GM18511 (cell line): ENCODE results near the gene BBS9.

Experiments used
- ATAC-seq: cut with Tn5 transposase; IDR thresholded peaks from one replicate; pipeline ENCODE4 v1.9.1; 2021; ENCODE audit warnings: mild to moderate bottlenecking, moderate library complexity; ENCODE audit not compliant: unreplicated experiment

BBS9 gene

DNA sequence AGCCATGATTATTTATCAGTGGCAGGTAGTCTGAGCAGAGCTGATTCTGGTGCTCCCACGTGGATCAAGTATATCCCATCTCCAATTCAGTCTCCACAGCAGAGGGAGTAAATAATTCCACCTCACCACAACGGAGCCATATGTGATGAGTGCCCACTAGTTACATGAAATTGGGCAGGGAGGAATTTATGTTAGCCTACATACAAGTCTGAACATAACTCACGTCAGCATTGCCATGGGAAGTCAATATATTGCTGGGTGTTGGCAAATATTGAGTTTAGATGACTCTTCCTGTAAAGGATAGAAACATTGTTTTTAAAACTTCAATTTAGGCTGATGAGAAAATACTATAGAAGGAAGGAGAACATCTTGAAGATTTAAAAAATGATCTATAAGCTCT lies 507.0 kb downstream of the BBS9 start:
- ATAC-seq, result no peak

DNA sequence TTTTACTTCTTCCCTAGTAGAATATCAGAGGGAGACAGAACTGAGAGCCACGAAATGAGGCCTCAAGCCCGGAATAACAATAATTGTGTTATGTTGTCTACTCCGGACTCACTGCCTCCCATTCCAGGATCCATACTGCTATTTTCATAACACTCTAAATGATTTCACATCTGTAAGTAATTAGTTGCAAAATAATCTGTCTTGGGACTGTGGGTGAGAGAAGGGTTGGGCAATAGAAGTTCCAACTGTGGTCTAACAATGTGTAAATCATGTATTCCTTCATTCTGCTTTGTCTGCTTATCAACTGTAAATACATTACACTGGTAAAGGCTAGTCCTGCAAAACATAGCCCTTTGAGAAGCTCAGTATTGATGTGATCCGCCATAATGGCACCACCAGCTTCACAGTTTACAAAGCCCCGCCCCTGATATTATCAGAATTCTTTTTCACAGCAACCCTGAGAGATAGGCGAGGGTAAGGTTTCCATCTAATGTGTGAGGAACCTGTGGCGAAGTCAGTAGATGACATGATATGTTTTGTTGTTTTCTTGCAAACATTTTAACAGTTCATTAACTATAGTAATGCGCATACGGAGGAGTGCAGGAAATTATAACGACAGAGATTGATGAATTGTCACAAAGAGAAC lies 510.3 kb downstream of the BBS9 start:
- no peak for ATAC-seq

DNA sequence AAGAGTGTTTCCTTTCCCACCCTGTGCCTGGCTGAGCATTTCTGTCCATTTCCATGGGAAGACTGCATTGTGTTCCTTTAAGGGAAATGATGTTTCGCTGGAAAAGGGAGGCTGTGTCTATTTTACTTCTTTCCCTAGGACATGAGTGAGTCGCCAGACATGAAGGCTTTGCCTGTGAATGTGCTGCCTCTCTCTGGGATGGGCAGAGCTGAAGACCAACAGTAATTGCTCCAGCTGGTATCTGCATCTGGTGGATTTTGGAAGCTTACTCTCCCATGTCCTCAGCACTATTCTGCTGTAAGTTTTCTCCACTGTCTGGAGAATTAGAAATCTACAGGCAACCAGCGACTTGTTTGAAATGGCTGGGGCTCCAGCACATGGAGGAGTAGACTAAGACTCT lies 511.4 kb downstream of the BBS9 start:
- no peak for ATAC-seq

DNA sequence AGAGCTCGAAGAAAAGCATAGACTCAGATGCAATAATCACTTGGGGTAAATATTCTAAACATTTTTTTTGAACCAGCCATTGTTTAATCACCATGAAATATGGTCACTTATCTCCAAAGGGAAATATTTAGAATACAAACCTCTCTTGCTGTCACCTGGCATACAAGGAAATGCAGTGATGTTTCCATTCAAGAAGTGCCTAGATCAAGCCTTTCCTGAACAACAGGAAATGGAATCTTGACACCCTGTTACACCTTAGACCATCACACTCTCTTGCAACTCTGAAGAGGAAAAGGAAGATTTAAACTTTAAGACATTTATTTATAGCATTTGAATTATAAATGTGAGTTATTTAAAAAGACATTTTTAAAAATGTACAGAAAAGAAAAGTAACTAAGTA lies 512.9 kb downstream of the BBS9 start:
- ATAC-seq, result no peak

DNA sequence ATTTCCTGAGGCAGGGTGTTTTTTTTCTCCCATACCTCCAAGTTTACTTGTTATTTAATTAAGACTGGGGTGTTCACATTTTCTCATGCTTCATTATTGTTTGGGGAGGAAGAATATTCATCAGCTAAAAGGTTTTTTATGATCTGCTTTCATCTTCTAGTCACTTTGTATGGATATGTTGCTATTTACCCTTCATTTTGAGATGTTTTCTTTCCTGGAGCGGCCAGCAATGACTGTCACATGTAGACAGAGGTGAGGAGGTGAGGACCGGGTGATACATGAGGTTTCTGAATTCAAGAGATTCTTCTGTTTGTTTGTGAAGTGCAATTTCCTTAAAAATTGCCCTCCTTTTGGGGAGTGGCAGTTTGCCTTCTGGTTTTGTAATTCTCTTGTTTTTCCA lies 514.2 kb downstream of the BBS9 start:
- no peak for ATAC-seq

DNA sequence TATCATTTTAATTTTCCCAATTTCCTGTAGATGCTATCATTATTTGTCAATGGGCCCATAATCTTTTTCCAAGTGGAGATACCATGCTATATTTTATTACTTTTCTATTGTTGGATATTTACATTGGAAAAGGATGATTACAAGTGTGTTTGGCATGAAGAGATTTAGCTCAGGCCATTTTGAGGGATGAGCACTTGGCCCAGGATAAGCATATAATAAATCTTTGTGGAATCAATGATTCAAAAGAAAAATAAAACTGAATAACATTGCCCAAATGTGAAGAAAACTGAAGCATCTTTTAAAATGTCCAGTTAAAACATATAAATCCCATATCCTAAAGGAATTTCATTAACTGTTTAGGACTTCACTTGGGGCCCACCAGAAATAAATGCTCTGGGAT lies 515.1 kb downstream of the BBS9 start:
- ATAC-seq, result no peak

DNA sequence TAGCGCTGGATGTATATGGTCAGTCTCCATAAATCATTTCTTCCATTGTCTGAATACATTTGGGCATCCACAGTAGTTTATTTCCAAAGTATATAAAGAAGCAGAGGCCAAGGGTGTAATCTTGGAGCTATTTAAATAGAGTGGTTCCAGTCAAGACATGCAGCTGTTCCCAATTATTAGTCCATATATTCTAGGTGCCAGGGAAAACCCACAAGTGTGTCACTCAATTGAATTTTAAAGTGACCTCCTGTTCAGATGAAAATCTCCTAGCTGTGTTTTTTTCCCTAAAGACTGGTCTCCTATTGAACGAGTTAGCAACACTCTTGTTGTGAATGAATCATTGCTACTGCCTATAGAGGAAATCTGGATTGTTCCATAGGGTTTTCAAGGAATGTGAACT lies 515.7 kb downstream of the BBS9 start:
- ATAC-seq, result no peak

DNA sequence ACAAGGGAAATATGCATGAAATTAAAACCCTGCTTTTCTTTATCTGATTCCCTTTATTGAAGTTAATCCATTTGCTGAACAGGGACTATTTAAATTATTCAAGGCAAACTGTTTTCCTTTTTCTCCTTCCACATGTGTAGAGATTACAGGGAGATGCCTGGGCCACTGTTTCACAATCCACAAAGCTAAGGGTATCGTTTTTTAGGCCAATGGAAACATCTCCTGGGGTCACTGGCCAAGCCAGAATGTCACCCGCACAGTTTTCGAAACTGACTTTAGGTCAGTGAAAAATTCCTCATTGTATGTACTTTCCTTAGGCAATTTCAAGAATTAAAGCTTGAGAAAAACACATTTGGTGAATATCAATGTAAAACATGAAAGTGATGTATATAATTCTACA lies 516.8 kb downstream of the BBS9 start:
- no peak for ATAC-seq

DNA sequence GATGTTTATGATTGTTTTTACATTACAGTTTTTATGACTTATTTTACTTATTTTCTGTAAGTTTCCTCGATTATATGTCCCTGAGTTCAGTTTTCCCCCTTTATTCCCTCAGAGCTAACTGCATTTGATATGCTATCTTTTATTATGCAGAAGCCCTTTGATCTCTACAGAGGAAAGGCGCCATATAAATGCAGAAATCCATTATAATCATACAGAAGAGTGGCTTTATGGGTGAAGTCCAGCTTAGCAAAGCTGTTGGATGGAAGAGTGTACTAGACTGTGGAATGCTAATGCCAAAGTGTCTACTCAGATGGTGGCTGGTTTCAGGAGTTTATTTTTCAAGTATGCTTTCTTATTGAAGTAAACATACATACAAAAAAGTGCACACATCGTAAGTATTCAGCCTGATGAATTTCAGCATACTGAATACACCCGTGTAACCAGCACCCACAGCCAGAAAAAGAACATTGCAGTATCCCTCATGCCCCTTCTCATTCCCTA lies 517.6 kb downstream of the BBS9 start:
- ATAC-seq, result no peak

DNA sequence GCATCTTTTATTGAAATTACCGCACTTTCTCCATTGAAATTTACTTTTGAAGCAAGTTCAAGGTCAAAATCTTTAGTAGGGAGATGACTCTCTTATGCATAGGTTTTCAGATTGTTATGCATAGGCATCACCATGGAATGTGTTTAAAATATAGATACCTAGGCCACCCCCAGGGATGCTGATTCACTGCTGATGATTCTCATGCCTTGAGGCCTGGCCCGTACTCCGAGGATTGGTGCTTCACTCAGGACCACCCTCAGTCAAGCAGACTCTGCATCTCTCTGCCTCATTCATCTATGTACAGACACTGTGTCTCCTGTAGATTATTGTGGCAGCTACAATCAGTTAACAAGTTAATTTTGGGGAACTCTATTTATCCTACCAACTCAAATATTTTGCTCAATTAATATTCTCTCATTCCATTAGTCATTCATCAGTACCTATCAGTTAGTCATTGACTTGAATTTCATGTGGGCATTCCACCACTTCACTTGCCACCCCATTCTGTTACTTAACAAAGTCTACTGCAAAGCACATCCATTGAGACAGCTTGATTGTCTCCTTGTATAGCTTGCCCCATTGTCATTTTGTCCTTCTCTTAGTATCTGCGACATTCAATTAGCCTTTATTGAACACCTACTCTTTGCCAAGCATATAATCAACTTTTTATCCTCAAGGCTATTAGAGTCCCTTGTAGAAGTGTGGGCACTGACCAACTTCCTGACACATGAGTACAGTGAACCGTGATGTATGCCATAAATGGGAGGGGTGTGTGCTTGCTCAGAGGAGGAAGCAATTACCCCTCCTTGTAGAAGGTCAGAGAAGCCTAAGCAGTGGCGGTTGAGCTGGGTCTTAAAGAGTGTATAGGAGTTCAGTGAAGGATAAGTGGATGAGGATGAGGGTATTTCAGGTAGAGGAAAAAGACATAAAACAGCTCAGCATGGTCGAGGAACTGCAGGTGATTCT lies 520.4 kb downstream of the BBS9 start:
- ATAC-seq, result no peak

DNA sequence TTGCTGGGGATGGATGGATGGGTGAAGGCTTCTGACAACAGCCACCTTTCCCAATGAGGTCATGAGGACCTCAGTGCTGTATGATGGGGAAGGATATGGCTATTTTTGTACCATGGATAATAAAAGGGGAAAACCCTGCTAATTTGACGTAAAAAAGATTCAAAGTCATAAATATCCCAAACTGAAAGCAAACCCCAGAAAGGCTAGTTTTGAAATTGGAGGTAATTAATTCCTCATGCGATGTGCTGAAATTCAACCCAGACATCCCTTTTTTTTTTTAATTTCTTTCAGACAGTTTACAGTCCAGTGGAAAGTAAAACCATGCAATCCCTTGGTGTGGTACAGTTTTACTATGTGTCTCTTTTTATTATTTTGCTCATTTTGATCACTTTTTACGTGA lies 521.5 kb downstream of the BBS9 start:
- no peak for ATAC-seq

DNA sequence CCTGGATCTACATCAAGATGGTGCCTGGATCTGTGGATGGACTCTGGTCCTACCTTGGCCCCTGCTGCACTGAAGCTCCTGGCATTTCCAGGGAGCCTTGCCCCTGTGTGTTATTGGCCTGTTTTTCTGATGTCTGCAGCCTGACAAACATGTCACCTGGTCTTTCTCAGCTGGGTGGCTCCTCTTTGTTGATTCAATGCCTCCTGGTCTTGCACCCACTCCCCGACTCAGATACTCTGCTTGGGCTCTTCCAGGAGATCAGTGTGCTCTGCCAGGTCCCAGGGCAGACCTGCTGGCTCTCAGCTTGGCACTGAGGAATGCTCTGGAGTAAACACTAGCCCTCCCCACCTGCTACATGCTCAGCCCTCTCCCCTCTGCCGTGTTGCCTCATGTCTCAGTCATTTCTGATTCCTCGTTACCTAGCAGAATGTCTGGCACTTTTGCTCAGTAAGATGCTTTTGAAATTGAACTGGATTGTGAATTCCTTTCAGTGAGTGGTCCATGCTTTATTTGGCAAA lies 522.7 kb downstream of the BBS9 start:
- no peak for ATAC-seq

DNA sequence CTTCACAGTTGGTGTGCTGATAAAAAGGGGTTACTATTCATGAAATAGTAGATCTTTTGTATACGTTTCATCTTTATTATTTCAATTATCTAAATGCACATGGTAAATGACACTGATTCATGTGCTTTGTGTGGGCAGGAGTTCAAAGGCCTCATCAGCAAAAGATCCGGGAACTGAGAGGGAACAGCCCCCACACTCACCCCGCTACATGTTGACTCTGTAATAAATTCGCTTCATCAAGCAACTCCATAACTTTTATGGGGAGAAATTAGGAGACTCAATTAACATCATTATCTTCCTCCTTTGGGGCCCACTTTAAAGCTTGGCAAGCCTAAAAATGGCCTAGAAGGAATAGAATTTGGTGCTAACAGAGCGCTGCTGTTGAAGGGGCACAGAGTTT lies 525.3 kb downstream of the BBS9 start:
- no peak for ATAC-seq
